GM23338 (cell line): ENCODE measurements around the gene ATP8B4. TPM values are rescaled to one million over a fixed set of nuclear protein-coding genes. Genes with fewer than 3 reads are reported as not detected.
A peak's percentile ranks its signal among the peaks of the same experiment; 100 is the strongest.

Experiments
- ATAC-seq: fragments of 200-7000 bp; cut with Tn5 transposase; 3 replicates; pipeline ENCODE4 v1.9.1; 2020
- DNase-seq: peaks from one replicate; pipeline ENCODE4 v3.0.0-alpha.2; 2015; ENCODE audit warnings: low spot score
- H2AFZ ChIP-seq: fragments of 200-600 bp; sonication (generic); 2 replicates; pipeline ENCODE4 v1.8.0; 2016; ENCODE audit warnings: antibody characterized with exemption, mild to moderate bottlenecking, moderate library complexity
- H3F3A ChIP-seq: fragments of 200-600 bp; sonication (generic); replicated peaks from 2 replicates; pipeline ENCODE4 v1.8.0; 2017; ENCODE audit warnings: antibody characterized with exemption, mixed run types, low read depth
- H3K27ac ChIP-seq: fragments of 200-600 bp; sonication (generic); 2 replicates; pipeline ENCODE4 v1.6.1; 2016; ENCODE audit warnings: low read depth
- H3K27me3 ChIP-seq: fragments of 200-600 bp; sonication (generic); 2 replicates; pipeline ENCODE4 v1.8.0; 2016; ENCODE audit warnings: mild to moderate bottlenecking, mixed run types, moderate library complexity; ENCODE audit not compliant: insufficient read depth
- H3K36me3 ChIP-seq: fragments of 200-600 bp; sonication (generic); 2 replicates; pipeline ENCODE4 v1.8.0; 2016; ENCODE audit warnings: mild to moderate bottlenecking; ENCODE audit not compliant: insufficient read depth
- H3K4me1 ChIP-seq: fragments of 200-600 bp; sonication (generic); 2 replicates; pipeline ENCODE4 v1.8.0; 2016; ENCODE audit warnings: mild to moderate bottlenecking, moderate library complexity; ENCODE audit not compliant: insufficient read depth
- H3K4me2 ChIP-seq: fragments of 200-600 bp; sonication (generic); 2 replicates; pipeline ENCODE4 v1.7.1; 2017; ENCODE audit warnings: mixed run types
- H3K4me3 ChIP-seq: fragments of 200-600 bp; sonication (generic); 2 replicates; pipeline ENCODE4 v1.6.1; 2016; ENCODE audit warnings: mixed run types
- H3K79me2 ChIP-seq: fragments of 200-600 bp; sonication (generic); replicated peaks from 2 replicates; pipeline ENCODE4 v1.8.0; 2017; ENCODE audit warnings: mild to moderate bottlenecking; ENCODE audit not compliant: insufficient read depth
- H3K9me2 ChIP-seq: fragments of 200-600 bp; sonication (generic); 2 replicates; pipeline ENCODE4 v1.8.0; 2017; ENCODE audit not compliant: insufficient read depth
- H4K20me1 ChIP-seq: fragments of 200-600 bp; sonication (generic); replicated peaks from 2 replicates; pipeline ENCODE4 v1.8.0; 2017; ENCODE audit warnings: mild to moderate bottlenecking; ENCODE audit not compliant: insufficient read depth
- H3K27ac Mint-ChIP-seq: 2 replicates; pipeline ENCODE4 v1.8.0; 2020; ENCODE audit warnings: inconsistent platforms, mild to moderate bottlenecking, moderate library complexity, mixed read lengths
- H3K27me3 Mint-ChIP-seq: 3 replicates; pipeline ENCODE4 v1.8.0; 2022; ENCODE audit warnings: low read depth, mild to moderate bottlenecking, moderate library complexity, mixed read lengths, inconsistent platforms; ENCODE audit not compliant: insufficient read depth, poor library complexity
- H3K36me3 Mint-ChIP-seq: 3 replicates; pipeline ENCODE4 v1.8.0; 2021; ENCODE audit warnings: low read depth, mild to moderate bottlenecking, inconsistent platforms, moderate library complexity, mixed read lengths
- H3K4me1 Mint-ChIP-seq: 3 replicates; pipeline ENCODE4 v1.8.0; 2020; ENCODE audit warnings: mild to moderate bottlenecking, inconsistent platforms, mixed read lengths
- H3K4me3 Mint-ChIP-seq: 3 replicates; pipeline ENCODE4 v1.8.0; 2021; ENCODE audit warnings: moderate library complexity, mild to moderate bottlenecking, inconsistent platforms, mixed read lengths
- H3K9me3 Mint-ChIP-seq: 3 replicates; pipeline ENCODE4 v1.8.0; 2020; ENCODE audit warnings: moderate library complexity, mild to moderate bottlenecking, inconsistent platforms, mixed read lengths
- CREB1 ChIP-seq: fragments of 250-450 bp; sonication (Bioruptor Pico); IDR thresholded peaks from 2 replicates; pipeline ENCODE4 v1.5.0; 2020; ENCODE audit warnings: low read depth, mild to moderate bottlenecking, moderate library complexity
- EZH2 ChIP-seq: fragments of 200-600 bp; sonication (generic); IDR thresholded peaks from one replicate; pipeline ENCODE4 v1.8.0; 2017; ENCODE audit warnings: antibody characterized with exemption, mild to moderate bottlenecking, low read depth; ENCODE audit not compliant: unreplicated experiment
- EZH2phosphoT487 ChIP-seq: fragments of 200-600 bp; sonication (generic); IDR thresholded peaks from one replicate; pipeline ENCODE4 v1.8.1; 2018; ENCODE audit warnings: antibody characterized with exemption; ENCODE audit not compliant: unreplicated experiment
- JUNB ChIP-seq: IDR thresholded peaks from one replicate; pipeline ENCODE4 v1.6.1; 2016; ENCODE audit warnings: antibody characterized with exemption; ENCODE audit not compliant: unreplicated experiment
- NANOG ChIP-seq: IDR thresholded peaks from 2 replicates; pipeline ENCODE4 v1.6.1; 2016; ENCODE audit warnings: antibody characterized with exemption, borderline replicate concordance
- POLR2AphosphoS5 ChIP-seq: IDR thresholded peaks from 2 replicates; pipeline ENCODE4 v1.6.1; 2016; ENCODE audit warnings: antibody characterized with exemption, low read depth
- STAT1 ChIP-seq: IDR thresholded peaks from one replicate; pipeline ENCODE4 v1.6.1; 2016; ENCODE audit warnings: antibody characterized with exemption; ENCODE audit not compliant: unreplicated experiment
- ZNF331 ChIP-seq: fragments of 250-450 bp; sonication (Bioruptor Pico); IDR thresholded peaks from 2 replicates; pipeline ENCODE4 v1.5.0; 2020; ENCODE audit warnings: low read depth, mild to moderate bottlenecking, moderate library complexity
- polyA plus RNA-seq: library from polyadenylated mRNA; unstranded; fragments of >200 nt; fragmentation: Nextera tagmentation; extraction: Ambion mirVana; gene quantifications from 2 replicates; pipeline ENCODE4 v1.2.1, GENCODE V29; 2016
- total RNA-seq: library from RNA; depleted of rRNA; stranded (reverse); fragments of >200 nt; shearing (Covaris generic); gene quantifications from 2 replicates; pipeline ENCODE4 v1.2.3, GENCODE V29; 2014
- TF ChIP-seq, protein P1 (sequence below): IDR thresholded peaks from 2 replicates; pipeline ENCODE4 v1.6.1; 2016; ENCODE audit warnings: antibody characterized with exemption
- TF ChIP-seq, protein P2 (sequence below): IDR thresholded peaks from one replicate; pipeline ENCODE4 v1.6.1; 2018; ENCODE audit warnings: antibody characterized with exemption; ENCODE audit not compliant: unreplicated experiment

The ATP8B4 gene
- total and polyA plus RNA-seq, 2 experiments from 2014 or later = 0.24 TPM; not detected in 1

DNA sequence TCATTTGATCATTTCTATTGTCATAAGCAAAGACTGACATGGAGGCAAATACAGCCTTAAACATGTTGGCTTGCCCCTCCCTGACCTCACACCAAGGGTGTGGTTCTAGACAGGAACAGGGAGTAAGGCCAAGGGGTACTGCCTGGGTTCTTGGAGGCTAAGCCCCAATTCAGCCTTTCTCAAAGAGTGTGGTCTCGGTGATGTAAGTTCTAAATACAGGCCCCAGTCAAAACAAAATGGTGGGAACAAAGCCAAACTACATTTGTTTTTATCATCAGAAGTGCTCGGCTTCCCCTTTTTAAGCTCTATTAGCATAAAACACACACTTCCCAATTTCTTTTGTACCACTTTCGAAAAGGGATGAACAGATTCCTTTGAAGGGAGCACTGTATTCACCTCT lies 129.5 kb downstream of the ATP8B4 start:
- Mint-ChIP-seq H3K4me1 (no peaks in the 10 kb centered on the region), H3K27ac (no peak overlapping the region), H3K9me3 (no peaks in the 10 kb centered on the region), H3K4me3 (no peak overlapping the region), H3K27me3 (no peaks in the 10 kb centered on the region), H3K36me3 (no peaks in the 10 kb centered on the region)
- 0 out of 2 replicates have a peak overlapping the region, but pooled peaks have one; percentile 12 for H2AFZ ChIP-seq
- DNase-seq (no peak), ATAC-seq (no peak)
- no peak overlapping the region for H3K4me3 ChIP-seq
- H4K20me1 ChIP-seq = no peaks in the 10 kb centered on the region
- H3K36me3 ChIP-seq = no peaks in the 10 kb centered on the region
- no peaks in the 10 kb centered on the region for H3K27me3 ChIP-seq
- H3K79me2 ChIP-seq = no peaks in the 10 kb centered on the region
- no peak overlapping the region for H3K4me2 ChIP-seq
- H3F3A ChIP-seq = no peaks in the 10 kb centered on the region
- TF ChIP-seq POLR2AphosphoS5 (no peak), NANOG (no peak), EZH2 (no peak), STAT1 (no peak), JUNB (no peak), ZNF331 (CRISPR knock-in tag) (no peak), EZH2phosphoT487 (no peak), CREB1 (CRISPR knock-in tag) (no peak)
- TF ChIP-seq, protein P1, sequence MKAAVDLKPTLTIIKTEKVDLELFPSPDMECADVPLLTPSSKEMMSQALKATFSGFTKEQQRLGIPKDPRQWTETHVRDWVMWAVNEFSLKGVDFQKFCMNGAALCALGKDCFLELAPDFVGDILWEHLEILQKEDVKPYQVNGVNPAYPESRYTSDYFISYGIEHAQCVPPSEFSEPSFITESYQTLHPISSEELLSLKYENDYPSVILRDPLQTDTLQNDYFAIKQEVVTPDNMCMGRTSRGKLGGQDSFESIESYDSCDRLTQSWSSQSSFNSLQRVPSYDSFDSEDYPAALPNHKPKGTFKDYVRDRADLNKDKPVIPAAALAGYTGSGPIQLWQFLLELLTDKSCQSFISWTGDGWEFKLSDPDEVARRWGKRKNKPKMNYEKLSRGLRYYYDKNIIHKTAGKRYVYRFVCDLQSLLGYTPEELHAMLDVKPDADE = no peak
- TF ChIP-seq, protein P2, sequence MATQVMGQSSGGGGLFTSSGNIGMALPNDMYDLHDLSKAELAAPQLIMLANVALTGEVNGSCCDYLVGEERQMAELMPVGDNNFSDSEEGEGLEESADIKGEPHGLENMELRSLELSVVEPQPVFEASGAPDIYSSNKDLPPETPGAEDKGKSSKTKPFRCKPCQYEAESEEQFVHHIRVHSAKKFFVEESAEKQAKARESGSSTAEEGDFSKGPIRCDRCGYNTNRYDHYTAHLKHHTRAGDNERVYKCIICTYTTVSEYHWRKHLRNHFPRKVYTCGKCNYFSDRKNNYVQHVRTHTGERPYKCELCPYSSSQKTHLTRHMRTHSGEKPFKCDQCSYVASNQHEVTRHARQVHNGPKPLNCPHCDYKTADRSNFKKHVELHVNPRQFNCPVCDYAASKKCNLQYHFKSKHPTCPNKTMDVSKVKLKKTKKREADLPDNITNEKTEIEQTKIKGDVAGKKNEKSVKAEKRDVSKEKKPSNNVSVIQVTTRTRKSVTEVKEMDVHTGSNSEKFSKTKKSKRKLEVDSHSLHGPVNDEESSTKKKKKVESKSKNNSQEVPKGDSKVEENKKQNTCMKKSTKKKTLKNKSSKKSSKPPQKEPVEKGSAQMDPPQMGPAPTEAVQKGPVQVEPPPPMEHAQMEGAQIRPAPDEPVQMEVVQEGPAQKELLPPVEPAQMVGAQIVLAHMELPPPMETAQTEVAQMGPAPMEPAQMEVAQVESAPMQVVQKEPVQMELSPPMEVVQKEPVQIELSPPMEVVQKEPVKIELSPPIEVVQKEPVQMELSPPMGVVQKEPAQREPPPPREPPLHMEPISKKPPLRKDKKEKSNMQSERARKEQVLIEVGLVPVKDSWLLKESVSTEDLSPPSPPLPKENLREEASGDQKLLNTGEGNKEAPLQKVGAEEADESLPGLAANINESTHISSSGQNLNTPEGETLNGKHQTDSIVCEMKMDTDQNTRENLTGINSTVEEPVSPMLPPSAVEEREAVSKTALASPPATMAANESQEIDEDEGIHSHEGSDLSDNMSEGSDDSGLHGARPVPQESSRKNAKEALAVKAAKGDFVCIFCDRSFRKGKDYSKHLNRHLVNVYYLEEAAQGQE = no peak
- no peak overlapping the region for H3K27ac ChIP-seq
- H3K4me1 ChIP-seq = no peaks in the 10 kb centered on the region
- H3K9me2 ChIP-seq = no peaks in the 10 kb centered on the region

DNA sequence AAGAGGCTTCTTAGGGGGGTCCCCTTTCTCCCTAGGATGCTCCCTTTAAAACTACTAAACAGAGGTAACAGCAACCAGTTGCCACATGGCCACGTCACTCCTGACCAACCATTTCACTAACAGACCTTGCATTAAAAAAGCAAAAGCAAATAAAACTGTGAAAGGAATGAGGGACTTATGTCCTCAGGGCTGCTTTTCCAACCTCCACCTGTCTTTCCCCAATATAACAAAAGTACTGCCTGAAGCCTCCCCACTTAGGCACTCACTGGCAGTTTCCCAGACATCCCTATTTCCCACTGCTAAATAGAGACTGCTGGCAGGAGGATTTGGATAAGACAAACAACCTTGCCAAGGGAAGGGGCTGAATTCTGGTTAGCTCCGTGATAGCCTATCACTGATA lies 130.3 kb downstream of the ATP8B4 start:
- H3K27ac Mint-ChIP-seq = no peak overlapping the region
- ATAC-seq = peak; percentile 28; the same call in 2 of the 3 replicates
- TF ChIP-seq, protein P1 = no peak
- no peak for TF ChIP-seq ZNF331 (CRISPR knock-in tag)
- TF ChIP-seq, protein P2 = no peak

More for the DNA sequence above, 130.3 kb downstream of the ATP8B4 start:
- no peak overlapping the region for H3K4me2 ChIP-seq
- H3F3A ChIP-seq = no peaks in the 10 kb centered on the region
- H3K9me2 ChIP-seq = no peaks in the 10 kb centered on the region
- Mint-ChIP-seq H3K36me3 (no peaks in the 10 kb centered on the region), H3K27me3 (no peaks in the 10 kb centered on the region), H3K9me3 (no peaks in the 10 kb centered on the region), H3K4me1 (no peaks in the 10 kb centered on the region), H3K4me3 (no peak overlapping the region)
- no peak for DNase-seq
- no peak overlapping the region for H3K27ac ChIP-seq
- H3K27me3 ChIP-seq = no peaks in the 10 kb centered on the region
- H3K4me3 ChIP-seq = no peak overlapping the region
- H2AFZ ChIP-seq = peak overlapping the region; percentile 0; the same call in 1 of the 2 replicates
- no peaks in the 10 kb centered on the region for H4K20me1 ChIP-seq
- H3K4me1 ChIP-seq = no peaks in the 10 kb centered on the region
- no peaks in the 10 kb centered on the region for H3K36me3 ChIP-seq
- no peaks in the 10 kb centered on the region for H3K79me2 ChIP-seq
